ENCODE results near the gene RPLP1.

DNA sequence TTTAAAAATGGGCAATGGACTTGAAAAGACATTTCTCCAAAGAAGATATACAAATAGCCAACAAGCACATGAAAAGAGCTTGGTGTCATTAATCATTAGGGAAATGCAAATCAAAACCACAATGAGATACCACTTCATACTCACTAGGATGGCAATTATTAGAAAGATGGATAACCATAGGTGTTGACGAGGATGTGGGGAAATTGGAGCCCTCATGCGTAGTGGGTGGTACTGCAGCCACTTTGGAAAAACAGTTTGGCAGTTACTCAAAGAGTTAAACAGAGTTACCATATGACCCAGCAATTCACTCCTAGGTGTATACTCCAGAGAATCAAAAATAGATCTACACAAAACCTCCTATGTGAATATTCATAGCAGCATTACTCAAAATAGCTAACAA, 27.4 kb downstream of the RPLP1 start:
- TF ChIP-seq POLR2A (IDR thresholded peaks at IDR 0.05), result no peak
- TF ChIP-seq, protein P1, sequence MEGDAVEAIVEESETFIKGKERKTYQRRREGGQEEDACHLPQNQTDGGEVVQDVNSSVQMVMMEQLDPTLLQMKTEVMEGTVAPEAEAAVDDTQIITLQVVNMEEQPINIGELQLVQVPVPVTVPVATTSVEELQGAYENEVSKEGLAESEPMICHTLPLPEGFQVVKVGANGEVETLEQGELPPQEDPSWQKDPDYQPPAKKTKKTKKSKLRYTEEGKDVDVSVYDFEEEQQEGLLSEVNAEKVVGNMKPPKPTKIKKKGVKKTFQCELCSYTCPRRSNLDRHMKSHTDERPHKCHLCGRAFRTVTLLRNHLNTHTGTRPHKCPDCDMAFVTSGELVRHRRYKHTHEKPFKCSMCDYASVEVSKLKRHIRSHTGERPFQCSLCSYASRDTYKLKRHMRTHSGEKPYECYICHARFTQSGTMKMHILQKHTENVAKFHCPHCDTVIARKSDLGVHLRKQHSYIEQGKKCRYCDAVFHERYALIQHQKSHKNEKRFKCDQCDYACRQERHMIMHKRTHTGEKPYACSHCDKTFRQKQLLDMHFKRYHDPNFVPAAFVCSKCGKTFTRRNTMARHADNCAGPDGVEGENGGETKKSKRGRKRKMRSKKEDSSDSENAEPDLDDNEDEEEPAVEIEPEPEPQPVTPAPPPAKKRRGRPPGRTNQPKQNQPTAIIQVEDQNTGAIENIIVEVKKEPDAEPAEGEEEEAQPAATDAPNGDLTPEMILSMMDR (IDR thresholded peaks at IDR 0.05), result no peak

Data from body of pancreas (tissue), 4 donors.